ENCODE measurements around the gene GALNTL6. TPM values are rescaled to one million over a fixed set of nuclear protein-coding genes. Genes with fewer than 3 reads are reported as not detected.

GALNTL6 gene
- total and polyA plus RNA-seq, 2 donors from 2014 or later: 0.60 TPM; not detected in 1

DNA sequence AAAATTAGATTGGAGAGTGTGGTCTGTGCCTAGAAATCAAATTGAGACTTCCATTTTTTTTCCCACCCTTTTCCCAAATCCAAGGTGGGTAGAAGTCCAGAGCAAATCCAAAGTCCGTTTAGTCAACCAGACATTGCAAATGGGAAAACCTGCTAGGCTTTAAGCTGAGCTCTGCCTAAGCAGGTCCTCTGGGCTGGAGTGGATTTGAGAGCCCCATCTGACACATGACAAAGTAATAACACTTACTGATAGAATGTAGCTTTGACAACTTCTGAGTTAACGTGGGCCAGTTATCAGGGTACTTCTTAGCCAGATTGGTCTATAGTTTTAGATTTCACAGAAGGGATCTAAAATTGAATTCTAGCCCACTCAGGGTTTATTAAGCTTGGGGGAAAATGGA lies 242.3 kb downstream of the GALNTL6 start:
- H3K4me1 ChIP-seq (ENCODE audit: control insufficient read depth in 2 of 3, insufficient read depth in 2 of 3, low read depth in 1 of 3, low read length in 3 of 3): no peaks in the 10 kb centered on the region
- no peak for FAIRE-seq
- no peak for TF ChIP-seq CTCF (IDR thresholded peaks at IDR 0.05; ENCODE audit: borderline replicate concordance, extremely low read depth, insufficient read depth)
- no peak overlapping the region for H3K9ac ChIP-seq (ENCODE audit: low read length in 3 of 3)
- H3K9me3 ChIP-seq (ENCODE audit: control insufficient read depth in 2 of 3, insufficient read depth in 1 of 3, low read length in 3 of 3): no peaks in the 10 kb centered on the region
- H3K27ac ChIP-seq (ENCODE audit: low read depth in 2 of 2, low read length in 2 of 2): no peak overlapping the region
- H3K27me3 ChIP-seq (ENCODE audit: control insufficient read depth, insufficient read depth, low read length): no peaks in the 10 kb centered on the region
- H3K4me3 ChIP-seq (ENCODE audit: low read length in 3 of 3): no peak overlapping the region
- no peak for DNase-seq
- H3K36me3 ChIP-seq (ENCODE audit: control insufficient read depth in 2 of 3, insufficient read depth in 3 of 3, low read length in 3 of 3): no peaks in the 10 kb centered on the region
- intact Hi-C loops (cut with DNase I): no loop called here

- FAIRE-seq (no peak), DNase-seq (no peak)
- Histone ChIP-seq H3K27ac (ENCODE audit: low read depth in 2 of 2, low read length in 2 of 2) (no peak overlapping the region), H3K4me3 (ENCODE audit: low read length in 3 of 3) (no peak overlapping the region), H3K27me3 (ENCODE audit: control insufficient read depth, insufficient read depth, low read length) (no peaks in the 10 kb centered on the region), H3K9me3 (ENCODE audit: control insufficient read depth in 2 of 3, insufficient read depth in 1 of 3, low read length in 3 of 3) (no peaks in the 10 kb centered on the region), H3K9ac (ENCODE audit: low read length in 3 of 3) (no peak overlapping the region), H3K4me1 (ENCODE audit: control insufficient read depth in 2 of 3, insufficient read depth in 2 of 3, low read depth in 1 of 3, low read length in 3 of 3) (no peaks in the 10 kb centered on the region), H3K36me3 (ENCODE audit: control insufficient read depth in 2 of 3, insufficient read depth in 3 of 3, low read length in 3 of 3) (no peaks in the 10 kb centered on the region)
- TF ChIP-seq CTCF (IDR thresholded peaks at IDR 0.05; ENCODE audit: borderline replicate concordance, extremely low read depth, insufficient read depth): no peak
- intact Hi-C loops (cut with DNase I): no loop called here
These were observed 248.0 kb downstream of the GALNTL6 start for GRCh38 chr4:172061204-172061603.

DNA sequence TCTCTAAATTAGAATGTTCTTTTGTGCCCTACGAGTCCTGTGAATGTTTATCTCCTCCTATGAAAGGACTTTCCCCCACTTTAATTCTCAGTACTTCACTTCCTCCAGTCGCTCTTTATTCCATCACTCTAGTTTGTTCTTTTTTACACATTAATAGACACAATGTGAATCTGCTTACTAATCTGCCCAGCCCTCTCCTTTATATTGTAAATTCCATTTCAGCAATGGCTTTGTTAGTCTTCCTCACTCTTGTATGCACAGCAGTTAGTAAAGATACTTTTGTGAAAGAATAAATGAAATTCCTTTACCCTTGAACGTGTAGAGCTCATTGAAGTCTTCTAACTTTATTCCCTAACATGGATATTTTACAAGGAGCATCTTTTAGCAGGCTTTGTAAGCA lies 255.3 kb downstream of the GALNTL6 start:
- Histone ChIP-seq H3K4me3 (ENCODE audit: low read length in 3 of 3) (no peak overlapping the region), H3K27ac (ENCODE audit: low read depth in 2 of 2, low read length in 2 of 2) (no peak overlapping the region), H3K4me1 (ENCODE audit: control insufficient read depth in 2 of 3, insufficient read depth in 2 of 3, low read depth in 1 of 3, low read length in 3 of 3) (no peaks in the 10 kb centered on the region), H3K27me3 (ENCODE audit: control insufficient read depth, insufficient read depth, low read length) (no peaks in the 10 kb centered on the region), H3K9ac (ENCODE audit: low read length in 3 of 3) (no peak overlapping the region), H3K36me3 (ENCODE audit: control insufficient read depth in 2 of 3, insufficient read depth in 3 of 3, low read length in 3 of 3) (no peaks in the 10 kb centered on the region), H3K9me3 (ENCODE audit: control insufficient read depth in 2 of 3, insufficient read depth in 1 of 3, low read length in 3 of 3) (no peaks in the 10 kb centered on the region)
- intact Hi-C loops (cut with DNase I): no loop called here
- no peak for TF ChIP-seq CTCF (IDR thresholded peaks at IDR 0.05; ENCODE audit: borderline replicate concordance, extremely low read depth, insufficient read depth)
- DNase-seq (no peak), FAIRE-seq (no peak)

DNA sequence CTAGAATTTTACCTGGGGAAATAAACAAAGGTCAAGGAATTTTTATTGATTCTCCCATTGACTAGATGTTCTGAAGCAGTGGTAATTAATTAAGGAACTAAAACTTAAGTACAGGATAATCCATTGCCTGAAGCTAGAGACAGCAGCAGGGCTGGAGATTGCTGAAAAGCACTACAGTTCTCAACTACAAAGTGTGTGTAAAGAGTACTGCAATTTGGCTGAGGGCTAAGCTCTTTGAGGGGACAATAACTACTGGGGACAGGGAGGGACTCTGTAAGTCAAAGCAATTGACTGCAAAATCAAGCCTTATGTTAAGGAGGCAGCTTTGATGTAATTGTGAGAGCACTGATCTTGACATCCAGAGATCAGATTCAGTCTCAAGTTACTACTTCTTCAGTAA lies 260.4 kb downstream of the GALNTL6 start:
- Histone ChIP-seq H3K27me3 (ENCODE audit: control insufficient read depth, insufficient read depth, low read length) (no peaks in the 10 kb centered on the region), H3K4me3 (ENCODE audit: low read length in 3 of 3) (no peak overlapping the region), H3K4me1 (ENCODE audit: control insufficient read depth in 2 of 3, insufficient read depth in 2 of 3, low read depth in 1 of 3, low read length in 3 of 3) (no peaks in the 10 kb centered on the region), H3K9me3 (ENCODE audit: control insufficient read depth in 2 of 3, insufficient read depth in 1 of 3, low read length in 3 of 3) (no peaks in the 10 kb centered on the region), H3K9ac (ENCODE audit: low read length in 3 of 3) (no peak overlapping the region), H3K27ac (ENCODE audit: low read depth in 2 of 2, low read length in 2 of 2) (no peak overlapping the region), H3K36me3 (ENCODE audit: control insufficient read depth in 2 of 3, insufficient read depth in 3 of 3, low read length in 3 of 3) (no peaks in the 10 kb centered on the region)
- intact Hi-C loops (cut with DNase I): no loop called here
- DNase-seq (no peak), FAIRE-seq (no peak)
- no peak for TF ChIP-seq CTCF (IDR thresholded peaks at IDR 0.05; ENCODE audit: borderline replicate concordance, extremely low read depth, insufficient read depth)

Measured in kidney (tissue), 14 donors.